Measurements from ENCODE around the gene CFAP57.

CFAP57 gene

DNA sequence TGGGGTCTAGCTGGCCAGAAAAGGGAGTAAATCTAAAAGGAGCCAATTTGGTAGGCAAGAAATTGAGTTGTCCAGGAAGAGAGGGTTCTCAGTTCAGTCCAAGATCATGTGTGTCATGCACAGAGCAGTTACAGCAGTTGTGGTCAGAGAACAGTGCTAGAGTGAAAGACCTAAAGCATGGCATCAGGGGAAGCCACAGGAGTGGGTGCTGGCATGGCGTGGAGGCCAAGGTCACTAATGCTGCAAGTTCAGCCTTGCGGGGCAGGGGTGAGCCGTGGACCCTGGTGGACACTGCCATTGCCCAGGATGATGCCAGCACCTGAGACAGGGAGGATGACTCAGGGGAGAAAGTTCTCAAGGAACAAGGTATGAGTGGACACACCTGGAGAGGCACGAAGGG, 81.0 kb downstream of the CFAP57 start:
- Mint-ChIP-seq H3K27me3 (ENCODE audit: low read depth) (peaks cover 10% of the 10 kb centered on the region), H3K4me3 (no peak overlapping the region), H3K27ac (no peak overlapping the region), H3K4me1 (no peaks in the 10 kb centered on the region), H3K36me3 (ENCODE audit: low read depth) (peaks cover 3% of the 10 kb centered on the region), H3K9me3 (peaks cover 18% of the 10 kb centered on the region)
- TF ChIP-seq, protein P1, sequence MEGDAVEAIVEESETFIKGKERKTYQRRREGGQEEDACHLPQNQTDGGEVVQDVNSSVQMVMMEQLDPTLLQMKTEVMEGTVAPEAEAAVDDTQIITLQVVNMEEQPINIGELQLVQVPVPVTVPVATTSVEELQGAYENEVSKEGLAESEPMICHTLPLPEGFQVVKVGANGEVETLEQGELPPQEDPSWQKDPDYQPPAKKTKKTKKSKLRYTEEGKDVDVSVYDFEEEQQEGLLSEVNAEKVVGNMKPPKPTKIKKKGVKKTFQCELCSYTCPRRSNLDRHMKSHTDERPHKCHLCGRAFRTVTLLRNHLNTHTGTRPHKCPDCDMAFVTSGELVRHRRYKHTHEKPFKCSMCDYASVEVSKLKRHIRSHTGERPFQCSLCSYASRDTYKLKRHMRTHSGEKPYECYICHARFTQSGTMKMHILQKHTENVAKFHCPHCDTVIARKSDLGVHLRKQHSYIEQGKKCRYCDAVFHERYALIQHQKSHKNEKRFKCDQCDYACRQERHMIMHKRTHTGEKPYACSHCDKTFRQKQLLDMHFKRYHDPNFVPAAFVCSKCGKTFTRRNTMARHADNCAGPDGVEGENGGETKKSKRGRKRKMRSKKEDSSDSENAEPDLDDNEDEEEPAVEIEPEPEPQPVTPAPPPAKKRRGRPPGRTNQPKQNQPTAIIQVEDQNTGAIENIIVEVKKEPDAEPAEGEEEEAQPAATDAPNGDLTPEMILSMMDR (IDR thresholded peaks at IDR 0.05; ENCODE audit: unreplicated experiment in 3 of 3), result no peak

DNA sequence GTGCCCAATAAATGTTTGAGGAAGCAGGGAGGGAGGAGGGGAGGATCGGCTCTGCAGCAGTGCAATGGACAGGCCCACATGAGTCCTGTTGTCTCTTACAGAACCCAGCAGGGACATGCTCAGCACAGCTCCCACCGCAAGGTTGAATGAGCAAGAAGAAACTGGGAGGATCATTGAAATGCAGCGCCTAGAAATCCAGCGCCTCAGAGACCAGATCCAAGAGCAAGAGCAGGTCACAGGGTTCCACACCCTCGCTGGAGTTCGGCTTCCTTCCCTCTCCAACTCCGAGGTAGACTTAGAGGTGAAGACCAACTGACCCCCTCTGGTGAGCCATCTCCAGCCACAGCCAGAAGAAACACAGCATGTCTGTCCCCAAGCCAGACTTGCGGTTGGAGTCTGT, 81.7 kb downstream of the CFAP57 start:
- Mint-ChIP-seq H3K27ac (no peak overlapping the region), H3K4me3 (no peak overlapping the region), H3K4me1 (no peaks in the 10 kb centered on the region), H3K27me3 (ENCODE audit: low read depth) (peaks cover 10% of the 10 kb centered on the region), H3K36me3 (ENCODE audit: low read depth) (peaks cover 6% of the 10 kb centered on the region), H3K9me3 (peaks cover 25% of the 10 kb centered on the region)
- TF ChIP-seq, protein P1 (IDR thresholded peaks at IDR 0.05; ENCODE audit: unreplicated experiment in 3 of 3), result no peak

DNA sequence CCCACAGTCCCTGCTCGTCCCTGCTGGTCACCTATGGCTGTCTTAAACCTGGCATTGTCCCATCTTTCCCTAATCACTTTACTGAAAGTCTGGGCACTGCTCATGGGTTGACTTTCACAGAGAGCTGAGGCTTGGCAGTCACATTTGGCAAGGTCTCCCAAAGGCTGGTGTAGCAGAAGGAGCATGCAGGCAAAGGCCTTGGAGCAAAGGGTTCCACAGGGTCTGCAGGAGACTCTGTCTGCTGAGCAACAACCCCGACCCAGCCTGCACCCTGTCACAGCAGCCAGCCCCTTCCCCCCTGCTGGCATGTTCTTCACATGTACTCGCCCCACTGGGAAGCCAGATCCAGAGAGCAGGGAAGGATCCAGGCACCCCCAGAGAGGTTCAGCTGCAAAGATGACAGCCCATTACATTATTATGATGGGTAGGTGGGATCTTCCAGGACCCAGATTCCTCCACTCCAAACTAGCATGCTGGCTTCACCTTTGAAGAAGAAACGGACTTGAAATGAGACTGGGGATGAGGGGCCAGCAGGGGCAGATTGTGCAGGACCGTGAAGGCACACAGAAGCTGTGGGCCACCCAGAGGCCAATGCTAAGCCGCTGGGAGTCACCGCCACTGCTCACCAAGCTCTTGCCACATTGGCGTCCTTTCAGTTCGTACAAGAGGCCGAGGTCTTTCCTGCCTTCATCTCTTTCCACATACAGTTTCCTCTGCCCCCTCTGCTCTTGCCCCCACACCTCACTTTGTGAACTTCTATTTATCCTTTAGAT, 83.5 kb downstream of the CFAP57 start:
- no peaks in the 10 kb centered on the region for H3K4me1 Mint-ChIP-seq
- H3K27me3 Mint-ChIP-seq (ENCODE audit: low read depth), result peaks cover 10% of the 10 kb centered on the region
- peaks cover 6% of the 10 kb centered on the region for H3K36me3 Mint-ChIP-seq (ENCODE audit: low read depth)
- no peak overlapping the region for H3K4me3 Mint-ChIP-seq
- peaks cover 25% of the 10 kb centered on the region for H3K9me3 Mint-ChIP-seq
- TF ChIP-seq, protein P1 (IDR thresholded peaks at IDR 0.05; ENCODE audit: unreplicated experiment in 3 of 3), result no peak
- H3K27ac Mint-ChIP-seq, result no peak overlapping the region

DNA sequence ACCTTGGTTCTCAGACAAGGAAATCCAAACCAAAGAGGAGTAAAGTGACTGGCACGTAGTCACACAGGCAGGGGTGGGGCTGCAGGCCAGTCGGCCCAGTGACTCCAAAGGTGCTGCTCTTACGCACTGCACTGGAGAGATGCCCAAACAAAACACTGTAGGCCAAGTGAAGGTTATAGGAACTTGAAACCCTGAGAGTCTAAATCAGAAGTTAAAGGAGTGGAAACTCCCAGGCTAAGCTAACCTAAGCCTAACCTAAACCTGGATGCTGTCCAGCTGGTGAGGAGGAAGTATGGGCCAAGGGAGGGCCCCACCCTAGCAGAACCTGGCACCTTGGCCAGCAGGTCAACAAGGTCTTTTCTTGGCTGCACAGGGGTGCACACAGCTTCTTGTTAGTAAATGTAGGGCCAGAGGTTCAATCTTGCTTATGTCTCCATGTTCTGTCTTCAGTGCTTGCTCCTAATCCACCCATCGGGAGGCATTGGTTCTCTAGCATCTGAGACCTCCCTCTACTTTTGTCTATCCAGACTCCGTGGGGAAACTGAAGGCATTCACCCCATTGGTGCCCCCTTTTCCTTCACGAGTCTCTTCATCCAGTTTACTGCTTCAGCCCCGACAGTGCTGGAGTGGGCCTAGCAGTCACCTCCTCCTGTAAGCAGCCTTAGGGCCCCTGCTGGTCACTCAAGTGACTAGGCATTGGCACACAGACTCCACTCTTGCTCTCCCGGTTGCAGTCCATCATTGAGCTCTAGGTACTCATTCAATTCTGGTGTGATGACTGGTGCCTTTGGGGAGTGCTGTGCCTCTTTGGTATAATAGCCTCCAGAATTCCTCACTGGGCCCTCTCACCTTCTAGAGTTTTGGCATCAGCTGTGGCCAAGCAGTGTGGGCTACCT, 84.8 kb downstream of the CFAP57 start:
- Mint-ChIP-seq H3K36me3 (ENCODE audit: low read depth) (peaks cover 10% of the 10 kb centered on the region), H3K4me3 (no peak overlapping the region), H3K4me1 (no peaks in the 10 kb centered on the region), H3K27me3 (ENCODE audit: low read depth) (peaks cover 10% of the 10 kb centered on the region), H3K9me3 (peaks cover 31% of the 10 kb centered on the region), H3K27ac (no peak overlapping the region)
- TF ChIP-seq, protein P1 (IDR thresholded peaks at IDR 0.05; ENCODE audit: unreplicated experiment in 3 of 3), result no peak

DNA sequence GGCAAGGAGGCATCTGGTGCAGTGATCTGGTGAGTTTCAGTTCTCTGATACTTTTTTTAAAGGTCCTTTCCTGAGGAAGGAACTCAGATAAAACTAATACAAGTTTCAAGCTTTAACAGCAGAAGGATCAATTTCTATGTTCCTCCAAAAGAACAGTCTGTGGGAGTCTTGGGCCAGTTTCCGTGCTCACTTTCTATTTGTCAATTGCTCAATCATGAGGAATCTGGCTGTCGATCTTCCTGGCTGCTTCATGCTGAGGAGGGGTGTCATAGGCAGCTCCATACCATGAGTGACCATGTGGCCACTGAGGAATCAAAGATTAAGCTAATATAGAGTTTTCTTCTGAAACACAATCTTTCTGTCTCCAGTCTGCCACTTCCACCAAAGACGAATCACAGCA, 86.2 kb downstream of the CFAP57 start:
- no peak overlapping the region for H3K4me3 Mint-ChIP-seq
- peaks cover 10% of the 10 kb centered on the region for H3K36me3 Mint-ChIP-seq (ENCODE audit: low read depth)
- TF ChIP-seq, protein P1 (IDR thresholded peaks at IDR 0.05; ENCODE audit: unreplicated experiment in 3 of 3), result no peak
- H3K9me3 Mint-ChIP-seq, result peaks cover 40% of the 10 kb centered on the region
- no peaks in the 10 kb centered on the region for H3K4me1 Mint-ChIP-seq
- no peak overlapping the region for H3K27ac Mint-ChIP-seq
- H3K27me3 Mint-ChIP-seq (ENCODE audit: low read depth), result peaks cover 7% of the 10 kb centered on the region

All from nephron (organoid).